SU-DHL-6 (cell line): ENCODE measurements around the gene NFIC.

Experiments
- H2AFZ ChIP-seq: fragments of 200-600 bp; sonication (generic); 2 replicates; pipeline ENCODE4 v1.6.1; 2014; ENCODE audit warnings: low read depth, mild to moderate bottlenecking, moderate library complexity, mixed read lengths, antibody characterized with exemption, low read length; ENCODE audit not compliant: severe bottlenecking
- H3F3A ChIP-seq: fragments of 200-600 bp; shearing (Covaris generic); 2 replicates; pipeline ENCODE4 v1.6.0; 2016; ENCODE audit warnings: antibody characterized with exemption, mild to moderate bottlenecking; ENCODE audit not compliant: insufficient read depth
- H3K27ac ChIP-seq: fragments of 200-600 bp; sonication (generic); 2 replicates; pipeline ENCODE4 v1.5.1; 2016; ENCODE audit warnings: low read depth, mild to moderate bottlenecking, low read length, moderate library complexity, mixed read lengths
- H3K27me3 ChIP-seq: fragments of 200-600 bp; sonication (generic), shearing (Covaris generic); 2 replicates; pipeline ENCODE4 v1.6.0; 2014; ENCODE audit warnings: mild to moderate bottlenecking, low read length
- H3K36me3 ChIP-seq: fragments of 200-600 bp; sonication (generic); 2 replicates; pipeline ENCODE4 v1.6.1; 2014; ENCODE audit warnings: mild to moderate bottlenecking, low read length, mixed read lengths
- H3K4me2 ChIP-seq: fragments of 300-600, 200-600 bp; shearing (Covaris generic), sonication (generic); 2 replicates; pipeline ENCODE4 v1.6.0; 2014; ENCODE audit warnings: low read length, low read depth, mild to moderate bottlenecking; ENCODE audit not compliant: poor library complexity, severe bottlenecking
- H3K4me3 ChIP-seq: fragments of 200-600 bp; sonication (generic); 2 replicates; pipeline ENCODE4 v1.5.1; 2014; ENCODE audit warnings: antibody characterized with exemption, low read length, mild to moderate bottlenecking, mixed read lengths; ENCODE audit not compliant: insufficient read depth, poor library complexity, severe bottlenecking
- H3K79me2 ChIP-seq: fragments of 200-600 bp; sonication (generic); 2 replicates; pipeline ENCODE4 v1.6.1; 2014; ENCODE audit warnings: mild to moderate bottlenecking, low read length, moderate library complexity; ENCODE audit not compliant: insufficient read depth
- H3K9ac ChIP-seq: fragments of 200-600 bp; sonication (generic); 2 replicates; pipeline ENCODE4 v1.7.0; 2014; ENCODE audit warnings: mild to moderate bottlenecking, low read length
- H3K9me2 ChIP-seq: fragments of 200-600 bp; sonication (generic); replicated peaks from 2 replicates; pipeline ENCODE4 v1.6.1; 2014; ENCODE audit warnings: low read length; ENCODE audit not compliant: insufficient read depth
- H3K9me3 ChIP-seq: fragments of 200-600 bp; sonication (generic); 2 replicates; pipeline ENCODE4 v1.6.1; 2014; ENCODE audit warnings: low read length, mixed read lengths; ENCODE audit not compliant: insufficient read depth
- H4K20me1 ChIP-seq: fragments of 200-600 bp; sonication (generic); 2 replicates; pipeline ENCODE4 v1.6.1; 2014; ENCODE audit warnings: low read depth, mild to moderate bottlenecking, antibody characterized with exemption, low read length, moderate library complexity, mixed read lengths
- CTCF ChIP-seq: fragments of 200-600 bp; sonication (generic); IDR thresholded peaks from one replicate; pipeline ENCODE4 v1.5.1; 2017; ENCODE audit warnings: antibody characterized with exemption, mild to moderate bottlenecking, low read length, moderate library complexity; ENCODE audit not compliant: insufficient read depth, poor library complexity, severe bottlenecking
- EZH2phosphoT487 ChIP-seq: fragments of 200-600 bp; sonication (generic), shearing (Covaris generic); conservative IDR thresholded peaks from 2 replicates; pipeline ENCODE4 v1.6.1; 2018; ENCODE audit warnings: mild to moderate bottlenecking, antibody characterized with exemption, low read length, moderate library complexity, mixed read lengths

NFIC gene

DNA sequence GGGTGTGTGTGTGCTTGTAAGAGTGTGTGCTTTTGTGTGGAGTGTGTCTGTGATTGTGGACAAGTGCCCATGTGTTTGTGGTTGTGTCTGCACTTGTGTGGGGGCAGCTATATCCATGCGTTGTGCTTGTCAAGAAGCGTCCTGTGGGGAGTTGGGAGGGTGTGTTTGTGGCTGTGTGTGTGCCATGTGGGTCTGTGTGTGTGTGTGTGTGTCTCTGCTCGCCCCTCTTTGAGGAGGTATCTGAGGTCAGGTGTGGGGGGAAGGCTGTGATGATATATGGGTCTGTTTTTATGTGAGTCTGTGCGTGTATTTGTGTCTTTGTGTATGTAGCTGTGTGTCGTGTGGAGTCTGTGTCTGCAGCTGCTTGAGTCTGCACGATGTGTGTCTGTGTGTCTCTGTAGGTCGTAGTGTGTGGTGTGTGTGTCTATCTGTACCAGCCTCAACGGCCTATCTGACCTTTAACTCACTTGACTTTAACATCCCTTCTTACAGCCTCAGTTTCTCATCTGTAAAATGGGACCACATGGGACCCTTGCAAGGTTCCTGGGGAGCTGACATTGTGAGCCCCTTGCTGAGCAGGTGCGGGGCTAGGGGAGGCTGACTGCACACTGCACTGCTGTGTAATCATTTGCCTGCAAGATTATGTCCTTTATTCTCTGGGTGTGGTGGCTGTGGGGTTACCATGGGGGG lies 4.0 kb upstream of the NFIC start:
- Histone ChIP-seq H4K20me1 (no peaks in the 10 kb centered on the region), H3K27me3 (no peaks in the 10 kb centered on the region), H3K4me2 (no peak overlapping the region), H3K36me3 (no peaks in the 10 kb centered on the region), H3K4me3 (no peak overlapping the region), H3K27ac (no peak overlapping the region), H3F3A (no peaks in the 10 kb centered on the region), H3K9ac (no peak overlapping the region), H3K79me2 (no peaks in the 10 kb centered on the region), H3K9me2 (no peaks in the 10 kb centered on the region), H2AFZ (no peak overlapping the region), H3K9me3 (no peaks in the 10 kb centered on the region)
- no peak for TF ChIP-seq EZH2phosphoT487
- TF ChIP-seq CTCF, result no peak

- Histone ChIP-seq H3K9ac (no peak overlapping the region), H3K27ac (no peak overlapping the region), H3K9me2 (no peaks in the 10 kb centered on the region), H3F3A (no peaks in the 10 kb centered on the region), H2AFZ (no peak overlapping the region), H3K4me2 (no peak overlapping the region), H4K20me1 (no peaks in the 10 kb centered on the region), H3K36me3 (no peaks in the 10 kb centered on the region), H3K4me3 (no peak overlapping the region), H3K27me3 (no peaks in the 10 kb centered on the region), H3K9me3 (no peaks in the 10 kb centered on the region), H3K79me2 (no peaks in the 10 kb centered on the region)
- TF ChIP-seq EZH2phosphoT487 (no peak), CTCF (no peak)
These were observed 2.4 kb upstream of the NFIC start for GRCh38 chr19:3363841-3364500.

- H2AFZ ChIP-seq, result no peak overlapping the region
- no peaks in the 10 kb centered on the region for H3K36me3 ChIP-seq
- no peaks in the 10 kb centered on the region for H3F3A ChIP-seq
- no peaks in the 10 kb centered on the region for H3K9me2 ChIP-seq
- H3K79me2 ChIP-seq, result no peaks in the 10 kb centered on the region
- no peak overlapping the region for H3K27ac ChIP-seq
- no peak overlapping the region for H3K4me3 ChIP-seq
- no peak overlapping the region for H3K4me2 ChIP-seq
- no peaks in the 10 kb centered on the region for H3K9me3 ChIP-seq
- H3K27me3 ChIP-seq, result no peaks in the 10 kb centered on the region
- no peak for TF ChIP-seq EZH2phosphoT487
- no peak for TF ChIP-seq CTCF
- no peak overlapping the region for H3K9ac ChIP-seq
- H4K20me1 ChIP-seq, result no peaks in the 10 kb centered on the region
These were observed 1.9 kb upstream of the NFIC start for GRCh38 chr19:3364501-3364858.
